Astrocyte of the cerebellum (primary cell): Measurements from ENCODE around the gene PCDH15.
"Not testable (repeated sequence)": the region's sequence is repeated elsewhere in the genome, so short reads cannot be mapped to it uniquely, and the experiment has no call there.

Source experiments
- DNase-seq: peaks from one replicate; pipeline ENCODE4 v3.0.0-alpha.2; 2011; ENCODE audit warnings: low read depth
- H3K4me3 ChIP-seq: 2 replicates; pipeline ENCODE4 v1.5.1; 2011; ENCODE audit warnings: mild to moderate bottlenecking, low read depth, low read length, moderate library complexity
- in situ Hi-C: cut with HindIII; loops from 2 replicates; pipeline ENCODE4 v1.10.0; 2017; ENCODE audit warnings: low sequenced_read_pairs
- TF ChIP-seq, protein P1 (sequence below): IDR thresholded peaks from 2 replicates; pipeline ENCODE4 v1.5.1; 2012; ENCODE audit warnings: low read length, low read depth, moderate library complexity, mild to moderate bottlenecking; ENCODE audit errors: missing control alignments

Gene PCDH15

DNA sequence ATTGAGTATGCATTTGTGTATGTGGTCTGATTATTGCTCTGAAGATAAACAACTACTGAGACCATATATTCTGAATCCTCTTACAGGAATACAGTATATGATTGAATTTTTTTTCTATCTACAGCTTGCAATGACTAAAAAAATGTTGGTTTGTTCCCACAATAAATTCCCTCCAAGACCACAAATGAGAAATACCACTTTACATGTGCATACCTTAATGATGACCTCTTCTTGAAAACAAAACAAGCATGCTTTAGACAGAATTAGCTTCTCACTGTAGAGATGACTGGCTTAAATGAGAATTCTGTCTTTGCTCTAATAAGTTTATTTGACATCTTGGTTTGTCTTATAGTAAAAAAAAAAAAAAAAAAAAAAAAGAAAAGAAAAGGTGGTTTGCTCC, 241.5 kb downstream of the PCDH15 start:
- in situ Hi-C loops, result no loop called here
- peak; percentile 79 for DNase-seq

DNA sequence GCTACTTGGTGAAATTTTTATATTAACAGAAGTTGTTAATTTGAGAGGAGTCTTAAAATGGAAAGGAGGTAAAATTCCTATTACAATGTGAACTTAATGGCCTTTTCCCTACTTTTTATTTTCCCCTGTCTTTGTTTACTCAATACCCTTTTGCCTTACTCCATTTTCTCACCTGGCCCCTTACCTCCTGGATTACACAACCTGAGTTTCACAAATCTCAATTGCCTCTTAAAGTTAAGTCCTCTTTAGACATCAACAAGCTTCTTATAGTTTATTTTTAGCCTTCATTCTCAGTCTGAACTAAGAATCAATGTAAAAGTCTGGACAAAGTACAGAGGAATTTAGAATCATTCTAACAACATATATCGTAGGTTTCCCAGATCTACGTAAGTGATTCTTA, 247.0 kb downstream of the PCDH15 start:
- in situ Hi-C loops, result no loop called here
- DNase-seq, result no peak
- no peak overlapping the region for H3K4me3 ChIP-seq
- TF ChIP-seq, protein P1, sequence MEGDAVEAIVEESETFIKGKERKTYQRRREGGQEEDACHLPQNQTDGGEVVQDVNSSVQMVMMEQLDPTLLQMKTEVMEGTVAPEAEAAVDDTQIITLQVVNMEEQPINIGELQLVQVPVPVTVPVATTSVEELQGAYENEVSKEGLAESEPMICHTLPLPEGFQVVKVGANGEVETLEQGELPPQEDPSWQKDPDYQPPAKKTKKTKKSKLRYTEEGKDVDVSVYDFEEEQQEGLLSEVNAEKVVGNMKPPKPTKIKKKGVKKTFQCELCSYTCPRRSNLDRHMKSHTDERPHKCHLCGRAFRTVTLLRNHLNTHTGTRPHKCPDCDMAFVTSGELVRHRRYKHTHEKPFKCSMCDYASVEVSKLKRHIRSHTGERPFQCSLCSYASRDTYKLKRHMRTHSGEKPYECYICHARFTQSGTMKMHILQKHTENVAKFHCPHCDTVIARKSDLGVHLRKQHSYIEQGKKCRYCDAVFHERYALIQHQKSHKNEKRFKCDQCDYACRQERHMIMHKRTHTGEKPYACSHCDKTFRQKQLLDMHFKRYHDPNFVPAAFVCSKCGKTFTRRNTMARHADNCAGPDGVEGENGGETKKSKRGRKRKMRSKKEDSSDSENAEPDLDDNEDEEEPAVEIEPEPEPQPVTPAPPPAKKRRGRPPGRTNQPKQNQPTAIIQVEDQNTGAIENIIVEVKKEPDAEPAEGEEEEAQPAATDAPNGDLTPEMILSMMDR, result no peak

More for the DNA sequence above, 241.5 kb downstream of the PCDH15 start:
- TF ChIP-seq, protein P1, result no peak
- no peak overlapping the region for H3K4me3 ChIP-seq

DNA sequence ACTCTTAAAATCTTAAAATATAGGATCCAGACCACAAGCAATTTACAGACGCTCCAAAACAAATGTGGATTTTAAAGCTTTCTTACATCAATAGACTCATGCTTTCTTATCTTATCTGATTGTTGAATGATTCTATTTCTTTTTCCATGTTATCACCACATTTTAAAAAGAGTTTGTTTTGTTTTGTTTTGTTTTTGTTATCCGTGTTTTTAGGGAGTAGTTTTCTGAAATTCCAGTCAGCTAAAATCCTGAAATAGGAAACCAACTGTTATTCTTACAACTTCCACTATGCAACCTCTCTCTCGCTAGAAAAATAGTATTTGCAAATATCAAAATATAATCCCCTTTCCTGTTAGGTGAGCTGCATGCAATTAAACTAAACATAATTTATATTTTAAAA, 251.0 kb downstream of the PCDH15 start:
- in situ Hi-C loops, result no loop called here
- TF ChIP-seq, protein P1, result no peak
- no peak for DNase-seq
- no peak overlapping the region for H3K4me3 ChIP-seq

DNA sequence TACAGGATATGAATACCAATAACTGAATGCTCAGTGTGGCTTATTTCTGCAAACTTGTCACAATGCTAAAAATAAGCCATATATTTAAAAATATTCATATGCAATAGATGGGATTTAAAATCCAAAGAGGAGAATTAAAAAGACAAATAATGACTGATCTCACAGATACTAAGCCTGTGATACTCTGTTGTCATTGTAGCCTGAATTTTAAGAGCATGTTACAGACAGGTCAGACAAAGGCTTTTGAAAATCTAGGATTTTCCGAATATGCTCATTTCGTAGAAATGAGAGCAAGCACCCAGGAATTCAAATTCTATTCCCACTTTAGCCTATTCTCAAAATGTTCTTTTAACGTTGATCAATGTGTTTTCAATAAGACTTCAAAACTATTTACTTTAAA, 269.7 kb downstream of the PCDH15 start:
- TF ChIP-seq, protein P1, result no peak
- no peak overlapping the region for H3K4me3 ChIP-seq
- no peak for DNase-seq
- in situ Hi-C loops, result no loop called here

DNA sequence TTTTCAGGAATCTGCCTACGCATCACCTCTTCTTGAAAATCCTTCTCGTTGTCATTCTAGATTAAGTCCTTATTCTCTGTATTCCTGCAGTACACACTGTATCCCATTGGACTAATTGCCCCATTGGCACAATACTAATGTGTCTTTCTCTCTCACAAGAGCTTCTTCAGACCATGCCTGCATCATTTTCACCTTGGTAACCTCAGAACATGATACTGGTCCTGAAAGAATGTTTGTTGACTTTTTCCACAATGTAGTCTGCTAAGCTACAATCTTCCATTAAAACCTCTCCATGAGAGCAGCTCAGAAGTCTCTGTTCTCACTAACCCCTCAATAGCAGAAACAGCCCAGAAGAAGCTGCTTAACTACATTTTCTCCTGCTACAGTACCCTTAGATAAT, 270.7 kb downstream of the PCDH15 start:
- TF ChIP-seq, protein P1, result no peak
- no peak for DNase-seq
- no peak overlapping the region for H3K4me3 ChIP-seq
- in situ Hi-C loops, result no loop called here

DNA sequence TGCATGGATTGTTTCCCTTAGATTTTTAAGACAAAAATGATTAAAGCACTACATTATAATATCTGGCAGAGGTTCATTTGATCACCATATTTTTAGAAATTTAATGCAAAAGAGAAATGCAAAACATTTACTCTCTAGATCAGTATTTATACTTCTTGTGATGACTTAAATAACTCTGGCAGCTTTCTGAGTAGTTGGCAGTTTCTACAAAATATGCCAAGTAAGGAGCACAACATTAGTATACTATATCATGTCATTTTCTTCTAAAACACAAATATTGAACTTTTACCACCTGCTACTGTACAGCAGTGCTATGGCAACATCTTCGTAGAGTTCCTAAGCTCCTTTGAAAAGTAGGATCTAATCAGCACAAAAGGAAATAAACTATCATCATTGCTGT, 275.2 kb downstream of the PCDH15 start:
- no peak for DNase-seq
- in situ Hi-C loops, result no loop called here
- H3K4me3 ChIP-seq, result no peak overlapping the region
- TF ChIP-seq, protein P1, result no peak

DNA sequence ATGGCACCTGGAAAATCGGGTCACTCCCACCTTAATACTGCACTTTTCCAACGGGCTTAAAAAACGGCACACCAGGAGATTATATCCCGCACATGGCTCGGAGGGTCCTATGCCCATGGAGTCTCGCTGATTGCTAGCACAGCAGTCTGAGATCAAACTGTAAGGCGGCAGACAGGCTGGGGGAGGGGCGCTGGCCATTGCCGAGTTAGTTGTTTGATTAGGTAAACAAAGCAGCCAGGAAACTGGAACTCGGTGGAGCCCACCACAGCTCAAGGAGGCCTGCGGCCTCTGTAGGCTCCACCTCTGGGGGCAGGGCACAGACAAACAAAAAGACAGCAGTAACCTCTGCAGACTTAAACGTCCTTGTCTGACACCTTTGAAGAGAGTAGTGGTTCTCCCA, 285.8 kb downstream of the PCDH15 start:
- in situ Hi-C loops, H3K4me3 ChIP-seq, DNase-seq: not testable (repeated sequence)
